Measurements from ENCODE around the gene CNOT11. TPM values are rescaled to one million over a fixed set of nuclear protein-coding genes. Genes with fewer than 3 reads are reported as not detected.

Gene CNOT11
- total RNA-seq, 2 donors from 2014 or later = 58.3 to 71.1 TPM

- Histone ChIP-seq H3K4me1 (no peaks in the 10 kb centered on the region), H3K36me3 (no peaks in the 10 kb centered on the region), H3K9ac (ENCODE audit: low read depth in 2 of 2, low read length in 2 of 2) (no peak overlapping the region), H3K27ac (no peak overlapping the region), H3K9me3 (no peaks in the 10 kb centered on the region), H3K4me3 (no peak overlapping the region), H3K27me3 (no peaks in the 10 kb centered on the region)
- DNase-seq = no peak
- intact Hi-C loops (cut with DNase I) = no loop called here
- no peak for TF ChIP-seq CTCF (IDR thresholded peaks at IDR 0.05)
These were observed 28.9 kb upstream of the CNOT11 start for GRCh38 chr2:101223814-101224231.

GRCh38 chr2:101230541-101231001 lies 22.1 kb upstream of the CNOT11 start:
- intact Hi-C loops (cut with DNase I) = no loop called here
- no peak for DNase-seq
- no peak for TF ChIP-seq CTCF (IDR thresholded peaks at IDR 0.05)

GRCh38 chr2:101231240-101231639 lies 21.4 kb upstream of the CNOT11 start:
- Histone ChIP-seq H3K27me3 (no peaks in the 10 kb centered on the region), H3K9ac (ENCODE audit: low read depth in 2 of 2, low read length in 2 of 2) (no peak overlapping the region), H3K9me3 (no peaks in the 10 kb centered on the region), H3K4me1 (no peaks in the 10 kb centered on the region), H3K36me3 (no peaks in the 10 kb centered on the region), H3K4me3 (no peak overlapping the region), H3K27ac (no peak overlapping the region)
- TF ChIP-seq CTCF (IDR thresholded peaks at IDR 0.05) = no peak
- intact Hi-C loops (cut with DNase I) = no loop called here
- DNase-seq = no peak

More at GRCh38 chr2:101230541-101231001, 22.1 kb upstream of the CNOT11 start:
- no peaks in the 10 kb centered on the region for H3K4me1 ChIP-seq
- H3K27me3 ChIP-seq = no peaks in the 10 kb centered on the region
- H3K27ac ChIP-seq = no peak overlapping the region
- no peak overlapping the region for H3K4me3 ChIP-seq
- no peaks in the 10 kb centered on the region for H3K36me3 ChIP-seq
- no peaks in the 10 kb centered on the region for H3K9me3 ChIP-seq
- H3K9ac ChIP-seq (ENCODE audit: low read depth in 2 of 2, low read length in 2 of 2) = no peak overlapping the region

GRCh38 chr2:101231937-101232730 lies 20.6 kb upstream of the CNOT11 start:
- TF ChIP-seq CTCF (IDR thresholded peaks at IDR 0.05) = no peak
- no peak overlapping the region for H3K4me3 ChIP-seq
- intact Hi-C loops (cut with DNase I) = no loop called here
- DNase-seq = no peak
- no peaks in the 10 kb centered on the region for H3K9me3 ChIP-seq
- H3K4me1 ChIP-seq = no peaks in the 10 kb centered on the region
- no peak overlapping the region for H3K9ac ChIP-seq (ENCODE audit: low read depth in 2 of 2, low read length in 2 of 2)
- no peak overlapping the region for H3K27ac ChIP-seq
- no peaks in the 10 kb centered on the region for H3K27me3 ChIP-seq
- no peaks in the 10 kb centered on the region for H3K36me3 ChIP-seq

GRCh38 chr2:101232770-101233169 lies 19.9 kb upstream of the CNOT11 start:
- intact Hi-C loops (cut with DNase I) = no loop called here
- no peaks in the 10 kb centered on the region for H3K36me3 ChIP-seq
- no peak for TF ChIP-seq CTCF (IDR thresholded peaks at IDR 0.05)
- no peak for DNase-seq
- no peaks in the 10 kb centered on the region for H3K9me3 ChIP-seq
- no peak overlapping the region for H3K9ac ChIP-seq (ENCODE audit: low read depth in 2 of 2, low read length in 2 of 2)
- H3K4me1 ChIP-seq = no peaks in the 10 kb centered on the region
- H3K27me3 ChIP-seq = no peaks in the 10 kb centered on the region
- H3K27ac ChIP-seq = no peak overlapping the region
- H3K4me3 ChIP-seq = no peak overlapping the region

Measured in colonic mucosa (tissue), 4 donors.